GM18511 (cell line): Measurements from ENCODE around the gene FBXW7.

Experiments
- ATAC-seq: cut with Tn5 transposase; IDR thresholded peaks from one replicate; pipeline ENCODE4 v1.9.1; 2021; ENCODE audit warnings: mild to moderate bottlenecking, moderate library complexity; ENCODE audit not compliant: unreplicated experiment

Gene FBXW7

DNA sequence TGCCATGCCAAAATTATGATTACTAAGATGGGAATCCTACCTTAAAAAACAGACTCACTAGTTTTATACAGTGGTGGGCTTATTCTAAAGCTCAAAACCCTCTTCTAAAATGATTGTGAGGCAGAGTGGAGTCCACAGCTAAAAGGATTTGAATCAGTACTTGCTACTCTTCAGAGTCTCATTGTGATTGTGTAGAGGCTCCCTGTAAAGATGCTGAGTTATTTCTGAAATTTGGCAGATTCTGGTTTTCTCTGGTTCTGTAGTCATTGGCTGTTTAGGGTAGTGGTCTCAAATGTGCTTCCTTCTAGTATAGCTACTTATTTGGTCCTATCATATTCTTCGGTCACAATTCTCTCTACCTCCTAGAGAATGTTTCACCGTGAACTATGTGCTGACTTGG lies 104.1 kb downstream of the FBXW7 start:
- no peak for ATAC-seq

DNA sequence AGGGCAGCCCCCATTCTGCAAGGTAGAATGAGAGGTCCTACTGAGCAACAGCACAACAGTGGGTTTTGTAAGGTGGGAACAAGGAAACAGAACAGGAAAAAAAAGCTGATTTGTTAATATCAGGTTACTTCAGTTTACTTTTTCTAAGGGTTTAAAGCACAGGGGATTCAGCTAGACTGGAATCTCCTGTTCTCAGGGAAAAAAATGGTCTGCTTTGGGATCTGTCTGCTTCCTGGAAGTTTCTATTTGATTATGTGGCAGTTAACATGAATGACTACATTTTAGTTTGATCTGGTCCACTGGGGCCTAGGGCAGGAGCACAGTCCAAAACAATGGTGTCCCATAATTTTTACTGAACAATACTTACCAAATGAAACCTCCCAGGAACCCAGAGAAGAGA lies 104.6 kb downstream of the FBXW7 start:
- ATAC-seq = no peak

DNA sequence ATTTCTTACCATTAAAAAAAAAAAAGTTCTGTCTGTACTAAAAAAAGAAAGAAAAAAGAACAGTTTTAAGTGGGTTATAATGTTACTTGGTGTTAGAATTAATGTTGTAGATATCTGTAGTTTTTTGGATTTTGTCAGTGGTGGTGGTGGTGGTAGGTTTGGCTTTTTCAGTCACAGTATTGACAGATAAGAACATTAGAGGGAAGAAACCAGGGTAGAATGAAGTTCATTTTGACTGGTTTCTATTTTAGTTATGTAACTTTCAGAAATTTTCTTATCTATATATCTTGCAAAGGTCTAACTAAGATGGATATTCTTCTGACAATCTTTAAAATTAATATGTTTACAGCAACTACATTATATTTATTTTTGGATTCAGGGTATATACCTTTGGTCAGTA lies 105.4 kb downstream of the FBXW7 start:
- no peak for ATAC-seq

DNA sequence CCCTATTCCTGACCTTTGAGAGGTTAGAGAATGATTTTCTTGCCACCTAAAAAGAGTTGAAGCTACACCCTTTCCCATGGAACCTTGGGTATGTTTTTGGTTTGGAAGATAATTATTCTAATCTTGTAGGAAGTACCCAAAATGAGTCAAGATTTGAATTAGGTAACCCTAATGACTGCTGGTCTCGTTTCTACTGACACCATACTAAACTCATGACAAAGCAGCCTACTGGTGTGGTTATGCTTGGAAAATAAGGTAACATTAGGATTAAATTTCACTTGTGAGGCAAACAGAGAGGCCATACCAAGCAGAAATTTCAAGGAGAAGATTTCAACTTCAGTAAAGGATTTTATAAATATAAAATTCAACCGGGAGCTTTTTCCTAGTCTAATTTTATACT lies 107.9 kb downstream of the FBXW7 start:
- no peak for ATAC-seq

DNA sequence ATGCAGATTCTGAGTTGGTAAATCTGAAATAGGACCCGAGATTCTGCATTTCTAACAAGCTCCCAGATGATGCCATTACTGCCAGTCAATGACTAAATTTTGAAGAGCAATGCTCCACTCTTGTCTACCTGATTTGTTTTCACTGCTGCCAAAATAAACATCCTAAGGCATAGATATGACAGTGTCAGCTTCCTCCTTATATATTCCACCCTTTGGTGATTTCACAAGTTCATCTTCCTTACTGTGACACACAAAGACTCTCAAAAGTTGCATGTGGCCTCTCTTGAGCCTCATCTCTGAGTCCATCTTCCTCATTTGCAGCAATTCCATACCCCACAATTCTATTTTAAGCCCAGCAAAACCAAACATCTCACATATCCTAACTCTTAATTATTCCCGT lies 110.9 kb downstream of the FBXW7 start:
- ATAC-seq = no peak

DNA sequence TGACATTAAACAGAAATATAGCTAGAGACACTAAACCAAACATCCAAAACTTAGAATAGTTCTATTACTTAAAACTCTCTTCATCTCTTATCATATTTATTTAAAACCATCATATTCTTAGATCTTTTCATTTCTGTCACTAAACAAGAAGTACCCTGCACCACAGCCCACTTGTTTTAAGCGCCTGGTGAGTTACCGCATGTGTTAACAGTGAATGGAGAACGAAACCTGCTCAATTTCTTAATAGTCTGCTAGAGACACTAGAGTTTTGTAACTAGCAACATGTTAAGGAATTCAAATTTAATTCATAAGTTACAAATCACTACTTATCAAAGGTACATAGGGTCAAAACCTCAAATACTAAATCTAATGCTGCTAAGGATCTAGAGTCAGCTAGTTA lies 111.5 kb downstream of the FBXW7 start:
- ATAC-seq = no peak

DNA sequence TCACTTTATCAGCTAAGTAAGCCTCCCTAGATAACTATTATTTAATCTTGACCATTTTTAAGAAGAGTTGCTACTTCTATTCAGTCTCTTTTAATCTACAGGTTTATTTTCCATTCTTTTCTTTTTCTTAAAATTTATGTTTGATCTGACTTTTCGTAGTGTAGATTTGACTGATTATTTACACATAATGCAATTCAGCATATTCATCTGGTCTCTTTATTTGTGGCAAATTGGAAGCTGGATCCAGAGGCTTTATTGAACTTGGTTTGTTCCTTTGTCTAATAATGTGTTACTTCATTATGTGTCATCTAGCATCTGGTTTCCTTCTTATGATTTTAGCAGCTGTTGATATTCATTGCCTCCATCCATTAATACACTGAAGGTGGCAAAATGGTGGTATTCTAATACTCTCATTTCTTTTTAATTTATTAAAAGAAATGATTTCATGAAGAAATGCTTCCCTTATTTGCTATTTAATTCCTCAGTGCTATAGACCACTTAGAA lies 113.0 kb downstream of the FBXW7 start:
- ATAC-seq = no peak

DNA sequence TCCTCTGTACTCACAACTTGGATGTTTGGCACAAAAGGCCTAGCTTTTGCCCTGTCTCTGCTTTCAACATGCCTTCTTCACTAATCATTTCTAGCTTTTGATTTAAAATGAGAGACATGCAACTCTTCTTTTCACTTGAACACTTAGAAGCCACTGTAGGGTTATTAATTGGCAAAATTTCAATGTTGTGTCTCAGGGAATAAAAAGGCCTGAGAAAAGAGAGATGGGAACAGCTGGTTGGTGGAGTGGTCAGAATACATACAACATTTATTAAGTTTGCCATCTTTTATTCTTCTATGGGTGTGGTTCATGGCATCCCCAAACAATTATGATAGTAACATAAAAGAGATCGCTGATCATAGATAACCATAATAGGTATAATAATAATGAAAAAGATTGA lies 114.3 kb downstream of the FBXW7 start:
- no peak for ATAC-seq

DNA sequence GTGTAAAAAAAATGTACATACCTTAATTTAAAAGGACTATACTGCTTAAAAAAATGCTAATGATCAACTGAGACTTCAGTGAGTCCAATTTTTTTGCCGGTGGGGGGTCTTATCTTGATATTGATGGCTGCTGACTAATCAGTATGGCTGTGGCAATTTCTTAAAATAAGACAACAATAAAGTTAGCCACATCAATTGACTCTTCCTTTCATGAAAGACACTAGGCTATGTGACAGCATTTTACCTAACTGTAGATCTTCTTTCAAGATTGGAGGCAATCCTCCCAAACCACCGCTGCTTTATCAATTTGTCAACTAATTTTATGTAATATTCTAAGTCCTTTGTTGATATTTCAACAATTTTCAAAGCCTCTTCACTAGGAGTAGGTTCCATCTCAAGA lies 116.1 kb downstream of the FBXW7 start:
- ATAC-seq = no peak

DNA sequence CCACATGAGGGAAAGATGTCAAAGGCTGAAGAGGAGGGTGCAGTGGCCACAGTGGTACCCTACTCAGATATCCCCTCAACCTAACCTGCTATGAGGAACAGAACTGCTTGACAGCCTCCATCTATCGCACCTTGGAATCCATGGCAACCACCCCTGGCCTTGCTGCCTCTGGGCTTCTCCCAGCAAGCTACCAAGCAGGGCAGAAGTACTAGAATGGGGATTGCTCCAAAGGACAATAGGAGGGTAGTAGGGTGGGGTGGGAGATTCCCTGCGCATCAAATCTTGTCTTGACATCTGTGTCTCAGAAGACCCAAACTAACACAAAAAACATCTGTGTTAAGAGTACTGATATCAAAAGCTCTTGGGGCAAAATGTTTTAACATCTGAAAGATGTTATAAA lies 118.2 kb downstream of the FBXW7 start:
- no peak for ATAC-seq

DNA sequence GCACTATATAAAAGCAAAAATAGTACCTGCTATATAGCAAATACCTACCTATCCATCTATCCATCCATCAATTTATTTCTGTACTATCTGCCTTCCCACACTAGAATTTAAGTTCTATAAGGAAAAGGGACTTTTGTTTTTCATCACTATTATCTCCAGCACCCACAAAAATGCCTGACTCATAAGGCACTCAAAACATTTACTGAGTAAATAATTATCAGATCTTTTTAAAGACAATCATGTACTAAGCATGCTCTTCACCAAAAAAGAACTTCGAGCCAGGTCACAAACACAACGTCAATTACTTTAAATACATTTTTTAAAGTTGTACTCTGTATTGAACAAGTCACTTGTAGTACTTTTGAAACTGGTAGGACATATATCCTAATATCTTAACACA lies 119.9 kb downstream of the FBXW7 start:
- no peak for ATAC-seq

DNA sequence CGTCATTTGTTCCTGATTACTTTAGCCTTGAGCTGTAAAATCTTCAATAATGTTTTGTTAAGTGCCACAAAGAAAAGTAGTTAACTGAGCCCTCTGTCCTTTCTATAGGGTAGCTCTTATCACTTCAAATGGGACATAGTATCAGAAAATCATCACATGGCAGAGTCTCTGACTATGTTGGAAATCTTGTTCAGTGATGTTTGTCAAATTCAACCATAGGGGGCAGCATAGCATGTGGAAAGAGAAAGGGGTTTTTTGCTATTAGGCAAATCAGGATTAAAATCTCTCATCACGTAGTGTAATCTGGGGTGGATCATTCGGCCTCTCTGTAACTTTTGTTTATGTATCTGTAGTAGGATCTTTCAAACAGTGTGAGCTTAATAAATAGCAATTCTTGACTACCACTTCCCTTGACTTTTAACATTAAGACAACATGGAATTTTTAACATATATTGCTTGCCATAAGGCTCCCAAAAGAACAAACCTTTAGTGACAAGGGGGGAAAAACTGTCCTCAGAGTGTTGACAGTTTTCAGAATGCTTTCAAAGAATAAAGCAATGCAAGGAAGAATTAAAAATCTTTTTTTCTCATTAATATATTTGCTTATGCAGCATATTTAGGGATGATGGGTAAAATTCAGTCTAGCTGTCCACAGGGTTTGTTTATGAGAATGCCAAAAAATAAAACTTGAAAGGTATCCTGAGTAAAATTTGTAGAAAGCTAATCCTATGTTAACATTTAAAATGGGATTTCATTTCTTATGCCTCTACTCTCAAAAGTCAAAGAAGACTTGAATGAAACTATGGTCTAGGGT lies 127.2 kb downstream of the FBXW7 start:
- no peak for ATAC-seq

DNA sequence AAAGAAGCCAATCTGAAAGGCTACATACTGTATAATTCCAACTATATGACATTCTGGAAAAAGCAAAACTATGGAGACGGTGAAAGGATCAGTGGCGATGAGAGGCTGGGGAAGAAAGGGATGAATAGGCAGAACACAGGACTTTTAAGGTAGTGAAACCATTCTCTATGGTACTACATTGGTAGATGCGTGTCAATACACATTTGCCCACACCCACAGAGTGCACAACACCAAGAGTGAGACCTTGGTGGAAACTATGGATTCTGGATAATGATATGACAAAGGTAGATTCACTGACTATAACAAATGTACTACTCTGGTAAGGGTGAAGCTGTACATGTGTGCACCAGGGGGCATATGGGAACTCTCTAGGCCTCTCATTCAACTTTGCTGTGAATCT lies 134.5 kb downstream of the FBXW7 start:
- ATAC-seq = no peak

DNA sequence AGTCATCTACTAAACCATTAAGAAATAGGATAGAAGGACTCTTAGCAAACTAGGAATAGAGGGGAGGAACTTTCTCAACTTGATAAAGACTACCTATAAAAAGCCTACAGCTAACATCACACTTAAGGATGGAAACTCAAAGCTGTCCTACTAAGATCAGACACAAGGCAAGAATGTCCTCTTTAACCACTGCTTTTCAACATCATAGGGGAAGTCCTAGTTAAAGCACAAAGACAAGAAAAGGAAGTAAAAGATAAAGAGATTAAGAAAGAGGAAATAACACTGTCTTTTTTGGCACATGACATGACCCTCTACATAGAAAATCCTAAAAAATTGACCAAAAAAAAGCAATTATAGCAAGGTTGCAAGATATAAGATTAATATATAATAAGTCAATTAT lies 136.6 kb downstream of the FBXW7 start:
- peak; percentile 64 for ATAC-seq

DNA sequence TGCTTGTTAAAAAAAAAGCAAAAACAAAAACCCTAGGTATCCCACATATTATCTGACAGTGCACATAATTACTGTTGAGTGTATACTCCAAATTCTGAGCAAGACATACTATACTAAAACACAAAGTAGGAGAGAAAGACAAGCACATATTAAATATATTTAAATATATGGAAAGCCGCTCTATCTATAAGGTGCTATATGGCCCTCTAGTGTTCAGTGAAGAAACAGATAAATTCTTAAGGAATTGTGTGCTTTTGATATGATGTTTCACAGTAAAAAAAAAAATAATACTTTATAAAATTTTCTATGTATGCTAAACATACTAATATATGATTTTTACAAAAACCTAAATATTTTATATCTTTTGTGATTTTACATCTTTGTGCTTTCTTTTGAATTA lies 137.8 kb downstream of the FBXW7 start:
- no peak for ATAC-seq

DNA sequence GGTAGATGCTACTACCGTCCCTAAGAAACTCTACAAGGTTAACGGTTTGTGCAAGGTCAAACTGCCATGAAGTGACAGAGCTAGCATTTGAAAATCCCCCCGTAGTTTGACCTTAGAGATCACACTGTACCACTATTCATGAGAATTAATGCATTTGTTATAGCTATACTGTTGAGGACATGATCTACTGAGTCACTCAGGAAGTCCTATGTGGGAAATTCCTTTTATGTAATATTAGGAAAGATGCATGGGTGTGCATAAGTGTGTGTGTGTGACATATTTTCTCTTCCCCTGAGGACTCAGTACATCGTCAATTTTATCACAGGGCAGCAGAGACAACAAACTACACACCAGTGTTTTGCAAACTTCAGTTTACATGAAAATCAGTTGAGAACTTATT lies 141.1 kb downstream of the FBXW7 start:
- no peak for ATAC-seq

DNA sequence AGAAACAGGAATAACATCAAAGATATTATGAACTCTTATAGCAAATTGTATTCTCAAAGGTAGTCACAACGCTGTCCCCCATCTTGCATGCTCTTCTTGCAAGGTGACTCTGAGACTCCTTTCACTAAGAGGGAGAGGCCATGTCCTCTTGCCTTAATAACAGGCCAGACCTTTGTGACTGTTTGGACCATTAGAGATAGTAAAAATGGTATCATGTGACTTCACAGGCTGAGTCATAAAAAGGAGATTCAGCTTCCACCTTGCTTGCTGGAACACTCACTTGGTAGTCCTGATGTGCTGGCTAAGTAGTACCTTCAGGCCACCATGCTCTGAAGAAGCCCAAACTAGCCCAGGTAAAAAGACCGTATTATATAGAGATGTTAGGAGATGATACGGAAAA lies 143.8 kb downstream of the FBXW7 start:
- no peak for ATAC-seq

DNA sequence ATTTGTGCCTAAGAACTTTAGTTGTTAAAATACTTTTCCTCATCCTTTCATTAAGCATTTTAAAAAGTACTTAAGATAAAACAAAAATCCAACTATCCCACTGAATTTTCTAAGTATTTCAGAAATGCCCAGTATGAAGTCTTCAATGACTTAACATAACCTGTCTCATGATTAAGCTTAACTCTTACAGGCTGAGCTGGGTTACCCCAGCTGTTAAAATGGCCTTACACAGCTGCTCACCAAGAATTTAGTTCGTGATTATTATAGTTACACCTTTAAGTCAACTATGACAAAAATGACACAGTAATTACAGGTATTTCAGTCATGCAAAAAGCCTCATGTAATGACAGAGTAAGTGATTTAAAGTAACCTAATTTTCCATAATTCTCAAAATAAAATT lies 145.7 kb downstream of the FBXW7 start:
- ATAC-seq = no peak

DNA sequence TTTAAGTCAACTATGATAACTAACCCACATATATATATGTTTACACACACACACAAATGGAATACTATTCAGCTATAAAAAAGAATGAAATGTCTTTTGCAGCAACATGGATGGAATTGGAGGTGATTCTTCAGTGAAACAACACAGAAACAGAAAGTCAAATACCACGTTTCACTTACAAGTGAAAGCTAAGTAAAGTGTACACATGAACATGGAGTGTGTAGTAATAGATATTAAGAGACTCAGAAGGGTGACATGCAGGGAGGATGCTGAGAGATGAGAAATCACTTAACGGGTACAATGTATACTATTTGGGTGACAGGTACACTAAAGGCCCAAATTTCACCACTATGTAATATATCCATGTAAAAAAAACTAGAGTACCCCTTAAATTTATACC lies 146.5 kb downstream of the FBXW7 start:
- ATAC-seq = no peak

DNA sequence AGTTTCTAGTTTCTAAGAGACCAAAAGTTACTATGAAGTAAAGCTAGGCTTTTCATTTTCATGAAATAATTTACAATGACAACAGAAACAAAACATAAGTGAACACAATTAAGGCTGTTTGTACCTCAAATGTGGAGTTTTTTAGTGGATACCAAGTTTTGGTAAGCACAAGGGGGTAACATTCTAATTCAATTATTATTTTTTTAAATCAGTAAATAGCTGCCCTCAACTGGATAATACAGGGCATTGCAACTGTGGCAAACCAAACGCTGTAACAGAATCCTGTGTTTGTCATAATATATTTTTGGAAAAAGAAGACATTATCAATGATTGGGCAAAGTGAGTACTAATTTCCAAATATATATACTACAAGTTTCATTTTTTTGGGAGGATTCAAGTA lies 150.3 kb downstream of the FBXW7 start:
- no peak for ATAC-seq

DNA sequence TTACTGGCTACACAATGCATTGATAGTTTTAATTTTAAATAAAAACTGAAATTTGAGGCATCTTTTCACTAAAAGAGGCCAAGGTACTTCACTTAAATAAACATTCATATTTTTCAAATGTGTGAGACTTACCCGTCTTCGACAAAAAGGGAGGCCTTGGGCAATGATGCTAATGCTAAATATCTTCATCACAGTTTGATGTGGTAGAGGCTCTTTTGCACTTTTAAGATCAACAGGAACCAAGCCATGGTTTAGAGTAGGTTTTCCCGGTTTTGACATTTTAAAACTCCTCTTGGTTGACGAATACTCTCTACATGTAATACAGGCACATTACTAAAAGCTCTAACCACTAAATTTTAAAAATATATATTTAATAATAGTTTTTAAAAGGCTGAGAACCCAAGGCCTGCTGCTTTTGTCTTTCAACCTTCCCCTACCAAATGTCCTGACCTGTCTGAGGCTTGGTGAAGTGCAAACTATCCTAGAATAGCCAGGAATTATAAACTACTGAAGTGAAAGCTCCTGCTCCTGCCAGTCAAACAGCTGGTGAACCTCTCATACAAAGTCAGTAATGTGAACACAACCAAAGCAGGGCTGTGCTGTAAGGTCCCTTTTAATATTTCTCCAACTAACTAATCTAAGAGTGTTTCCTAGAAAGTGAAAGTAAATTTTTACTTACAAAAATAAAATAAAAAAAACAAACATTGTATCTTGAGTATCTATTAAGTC lies 153.7 kb downstream of the FBXW7 start:
- ATAC-seq = peak; percentile 75

DNA sequence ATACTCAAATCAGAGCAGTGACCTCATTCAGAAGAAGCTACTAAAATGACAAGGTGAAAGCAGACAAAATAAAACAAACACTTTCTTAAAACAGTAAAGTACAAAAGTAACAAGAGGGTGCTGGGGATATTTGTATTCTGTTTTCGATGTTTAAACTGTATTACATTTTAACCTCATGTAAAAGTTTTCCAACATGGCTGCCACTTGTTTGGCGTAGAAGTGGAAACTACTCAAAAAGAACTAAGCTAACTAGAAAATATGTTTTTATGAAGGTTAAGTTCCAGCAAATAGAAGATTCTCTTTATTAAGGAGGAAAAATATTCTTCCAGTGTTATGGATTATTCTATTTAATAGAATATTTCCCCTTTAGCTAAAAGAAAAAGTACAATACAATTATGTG lies 155.0 kb downstream of the FBXW7 start:
- no peak for ATAC-seq
